Fibroblast of peridontal ligament (primary cell): Measurements from ENCODE around the gene MOK.

Experiments used
- DNase-seq: peaks from one replicate; pipeline ENCODE4 v3.0.0-alpha.2; 2010; ENCODE audit errors: extremely low read depth

Gene MOK

GRCh38 chr14:102283631-102284129 is 21.3 kb downstream of the MOK start:
- no peak for DNase-seq

GRCh38 chr14:102282751-102283465 is 22.1 kb downstream of the MOK start:
- DNase-seq, result no peak

- DNase-seq, result peak; percentile 98
Observed at GRCh38 chr14:102280376-102280962, 24.5 kb downstream of the MOK start.

GRCh38 chr14:102279688-102280348 is 25.1 kb downstream of the MOK start:
- DNase-seq, result peak; percentile 97

- no peak for DNase-seq
Observed at GRCh38 chr14:102279282-102279681, 25.7 kb downstream of the MOK start.

GRCh38 chr14:102278631-102278935 is 26.4 kb downstream of the MOK start:
- no peak for DNase-seq

GRCh38 chr14:102277874-102278630 is 26.9 kb downstream of the MOK start:
- DNase-seq, result no peak

GRCh38 chr14:102275866-102276265 is 29.1 kb downstream of the MOK start:
- DNase-seq, result no peak

- DNase-seq, result peak; percentile 62
Observed at GRCh38 chr14:102272392-102272791, 32.6 kb downstream of the MOK start.

GRCh38 chr14:102264775-102265174 is 40.2 kb downstream of the MOK start:
- DNase-seq, result no peak

- peak; percentile 58 for DNase-seq
Observed at GRCh38 chr14:102264355-102264754, 40.6 kb downstream of the MOK start.

GRCh38 chr14:102262929-102263462 is 42.0 kb downstream of the MOK start:
- DNase-seq, result no peak

GRCh38 chr14:102258136-102258535 is 46.8 kb downstream of the MOK start:
- no peak for DNase-seq

- no peak for DNase-seq
Observed at GRCh38 chr14:102256716-102257115, 48.2 kb downstream of the MOK start.

GRCh38 chr14:102255401-102256190 is 49.4 kb downstream of the MOK start:
- DNase-seq, result no peak

GRCh38 chr14:102252834-102253801 is 51.8 kb downstream of the MOK start:
- DNase-seq, result no peak

- DNase-seq, result no peak
Observed at GRCh38 chr14:102251161-102251560, 53.8 kb downstream of the MOK start.

- no peak for DNase-seq
Observed at GRCh38 chr14:102250636-102251035, 54.3 kb downstream of the MOK start.

GRCh38 chr14:102249981-102250380 is 55.0 kb downstream of the MOK start:
- no peak for DNase-seq

- no peak for DNase-seq
Observed at GRCh38 chr14:102249041-102249440, 55.9 kb downstream of the MOK start.
